Prostate gland (tissue), 2 donors: ENCODE data around the gene LBX2. TPM values are rescaled to one million over a fixed set of nuclear protein-coding genes. Genes with fewer than 3 reads are reported as not detected.

Experiments used
- DNase-seq: peaks from one replicate; pipeline ENCODE4 v3.0.0-alpha.2; 2019; ENCODE audit warnings: low spot score
- H3K27ac ChIP-seq, 2 donors: fragments of 200-600 bp; sonication (generic); 2 replicates each; pipeline ENCODE4 v1.5.1; 2017 to 2019
- H3K27me3 ChIP-seq: fragments of 200-600 bp; sonication (generic); replicated peaks from 2 replicates; pipeline ENCODE4 v1.5.1; 2019; ENCODE audit not compliant: insufficient read depth
- H3K36me3 ChIP-seq, 2 donors: fragments of 200-600 bp; sonication (generic); 1 replicate in 1 of 2; 2 replicates in 1 of 2; pipeline versions ENCODE4 v1.5.1 to v1.8.1; 2017 to 2019
- H3K4me1 ChIP-seq: fragments of 200-600 bp; sonication (generic); replicated peaks from 2 replicates; pipeline ENCODE4 v1.5.1; 2019
- H3K4me3 ChIP-seq, 2 donors: fragments of 200-600 bp; sonication (generic); 2 replicates each; pipeline ENCODE4 v1.5.1; 2017 to 2019
- H3K9me3 ChIP-seq: fragments of 200-600 bp; sonication (generic); 2 replicates; pipeline ENCODE4 v1.5.1; 2017
- POLR2A ChIP-seq: fragments of 450-650 bp; IDR thresholded peaks from one replicate; pipeline ENCODE4 v1.6.1; 2016; ENCODE audit warnings: antibody characterized with exemption, mild to moderate bottlenecking
- POLR2AphosphoS5 ChIP-seq: sonication (generic); formaldehyde crosslinking; IDR thresholded peaks from one replicate; pipeline ENCODE4 v1.6.1; 2017; ENCODE audit warnings: antibody characterized with exemption
- WGBS: methylation state at CpG from one replicate; pipeline ENCODE4 v1.1.5; 2018; 5-methylcytosine and 5-hydroxymethylcytosine counted together
- intact Hi-C: fragments of 100-400 bp; cut with DNase I; formaldehyde crosslinking; loops from one replicate; pipeline ENCODE4 v1.14.2; 2022
- total RNA-seq, 2 donors: library from RNA; depleted of rRNA; stranded (reverse); fragments of >200 nt; gene quantifications; one replicate each; pipeline ENCODE4 v1.1.0, GENCODE V29; 2016
- TF ChIP-seq, protein P1 (sequence below), 4 experiments: fragments of 200-600 bp in 2 of 4; fragments of 450-650 bp in 2 of 4; sonication (generic) in 2 of 4; IDR thresholded peaks; 1 replicate in 3 of 4; 2 replicates in 1 of 4; pipeline ENCODE4 v1.5.1; 2016 to 2019; ENCODE audit warnings: antibody characterized with exemption in 4 of 4, mild to moderate bottlenecking in 2 of 4, moderate library complexity in 2 of 4

The LBX2 gene
- total RNA-seq, 2 donors from 2014 or later: 1.2 TPM; not detected in 1

DNA sequence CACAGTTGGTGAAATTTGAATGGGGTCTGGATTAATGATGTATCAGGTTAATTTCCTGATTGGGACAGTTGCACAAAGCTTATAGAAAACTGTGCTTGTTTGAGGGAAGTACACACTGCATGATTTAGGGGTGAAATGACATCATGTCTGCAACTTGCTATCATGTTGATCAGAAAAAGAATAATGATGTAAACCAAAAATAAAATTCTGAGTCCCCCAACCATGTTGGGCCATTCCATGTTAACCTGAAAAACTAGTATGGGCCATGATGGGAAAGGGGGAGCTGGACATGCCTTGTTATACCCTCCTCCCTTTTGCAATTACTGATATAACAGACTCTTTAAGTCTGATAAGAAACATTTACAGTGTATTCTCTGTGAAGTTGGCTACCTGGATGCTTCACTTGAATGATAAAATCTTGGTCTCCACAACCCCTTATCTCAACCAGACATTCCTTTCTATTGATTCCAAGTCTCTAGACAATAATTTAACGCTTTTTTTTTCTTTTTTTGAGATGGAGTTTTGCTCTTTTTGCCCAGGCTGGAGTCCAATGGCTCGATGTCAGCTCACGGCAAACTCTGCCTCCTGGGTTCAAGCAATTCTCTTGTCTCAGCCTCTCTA, 48.7 kb downstream of the LBX2 start:
- Histone ChIP-seq H3K4me1 (peaks cover 2% of the 10 kb centered on the region), H3K27me3 (no peaks in the 10 kb centered on the region), H3K27ac (no peak overlapping the region), H3K36me3 (no peaks in the 10 kb centered on the region), H3K4me3 (no peak overlapping the region), H3K9me3 (no peaks in the 10 kb centered on the region)
- DNase-seq: no peak
- TF ChIP-seq POLR2A: no peak
- TF ChIP-seq, protein P1, sequence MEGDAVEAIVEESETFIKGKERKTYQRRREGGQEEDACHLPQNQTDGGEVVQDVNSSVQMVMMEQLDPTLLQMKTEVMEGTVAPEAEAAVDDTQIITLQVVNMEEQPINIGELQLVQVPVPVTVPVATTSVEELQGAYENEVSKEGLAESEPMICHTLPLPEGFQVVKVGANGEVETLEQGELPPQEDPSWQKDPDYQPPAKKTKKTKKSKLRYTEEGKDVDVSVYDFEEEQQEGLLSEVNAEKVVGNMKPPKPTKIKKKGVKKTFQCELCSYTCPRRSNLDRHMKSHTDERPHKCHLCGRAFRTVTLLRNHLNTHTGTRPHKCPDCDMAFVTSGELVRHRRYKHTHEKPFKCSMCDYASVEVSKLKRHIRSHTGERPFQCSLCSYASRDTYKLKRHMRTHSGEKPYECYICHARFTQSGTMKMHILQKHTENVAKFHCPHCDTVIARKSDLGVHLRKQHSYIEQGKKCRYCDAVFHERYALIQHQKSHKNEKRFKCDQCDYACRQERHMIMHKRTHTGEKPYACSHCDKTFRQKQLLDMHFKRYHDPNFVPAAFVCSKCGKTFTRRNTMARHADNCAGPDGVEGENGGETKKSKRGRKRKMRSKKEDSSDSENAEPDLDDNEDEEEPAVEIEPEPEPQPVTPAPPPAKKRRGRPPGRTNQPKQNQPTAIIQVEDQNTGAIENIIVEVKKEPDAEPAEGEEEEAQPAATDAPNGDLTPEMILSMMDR (IDR thresholded peaks at IDR 0.05): no peak
- no peak for TF ChIP-seq POLR2AphosphoS5
- WGBS: 65% methylated on average over 3 of the region's 3 CpGs
- intact Hi-C loops: no loop called here

DNA sequence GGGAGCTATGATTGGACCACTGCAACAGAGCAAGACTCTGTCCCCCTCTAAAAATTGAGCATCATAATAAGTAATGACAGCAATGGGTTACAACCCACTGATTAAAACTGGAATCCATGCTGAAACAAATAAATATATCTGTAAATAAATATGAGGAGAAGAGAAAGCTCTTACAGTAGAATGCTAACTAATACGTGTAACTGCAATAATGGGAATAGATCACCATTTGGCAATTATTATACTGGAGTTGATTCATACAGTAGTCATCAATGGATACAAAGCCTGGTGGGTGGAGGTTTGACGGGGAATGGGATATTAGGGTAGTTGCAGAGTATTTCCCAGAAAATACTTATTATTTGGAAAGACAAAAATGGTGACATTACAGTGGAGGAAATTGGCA, 50.6 kb downstream of the LBX2 start:
- no peaks in the 10 kb centered on the region for H3K36me3 ChIP-seq
- no peak for DNase-seq
- no peak overlapping the region for H3K4me3 ChIP-seq
- H3K4me1 ChIP-seq: no peaks in the 10 kb centered on the region
- H3K9me3 ChIP-seq: no peaks in the 10 kb centered on the region
- H3K27ac ChIP-seq: no peak overlapping the region
- intact Hi-C loops: no loop called here
- 81% methylated on average over 2 of the region's 2 CpGs for WGBS
- H3K27me3 ChIP-seq: no peaks in the 10 kb centered on the region
- TF ChIP-seq POLR2A (no peak), POLR2AphosphoS5 (no peak)
- TF ChIP-seq, protein P1 (IDR thresholded peaks at IDR 0.05): no peak

Other genes with a start within 250 kb of the LBX2 start
- gene SLC4A5, start 156.2 kb downstream of the LBX2 start, total RNA-seq: 10 to 100 TPM in 1 of 2 donors, 1 to 10 TPM in 1; 6.2 to 65.9 TPM
- 100 to 1,000 TPM in 1 of 2 donors, 10 to 100 TPM in 1; 93.9 to 294 TPM for gene DCTN1, start 119.3 kb downstream of the LBX2 start, total RNA-seq
- 1 to 10 TPM; 6.1 to 6.8 TPM for gene C2orf81, start 78.0 kb downstream of the LBX2 start, total RNA-seq
- gene WDR54, start 77.9 kb downstream of the LBX2 start, total RNA-seq: 10 to 100 TPM; 11.4 to 19.4 TPM
- 10 to 100 TPM; 24.5 to 26.0 TPM for gene RTKN, start 57.7 kb downstream of the LBX2 start, total RNA-seq
- gene INO80B, start 44.5 kb downstream of the LBX2 start, total RNA-seq: 10 to 100 TPM; 28.3 to 46.7 TPM
- 100 to 1,000 TPM in 1 of 2 donors, 10 to 100 TPM in 1; 73.3 to 158 TPM for gene WBP1, start 41.2 kb downstream of the LBX2 start, total RNA-seq
- gene MOGS, start 34.2 kb downstream of the LBX2 start, total RNA-seq: 10 to 100 TPM; 57.1 to 68.3 TPM
- 10 to 100 TPM; 28.2 to 63.3 TPM for gene MRPL53, start 26.9 kb downstream of the LBX2 start, total RNA-seq
- gene CCDC142, start 16.6 kb downstream of the LBX2 start, total RNA-seq: 10 to 100 TPM; 28.0 to 28.3 TPM
- 10 to 100 TPM; 24.0 to 27.6 TPM for gene TTC31, start 16.5 kb downstream of the LBX2 start, total RNA-seq
- 10 to 100 TPM; 13.6 to 14.7 TPM for gene PCGF1, start 8.1 kb upstream of the LBX2 start, total RNA-seq
- gene TLX2, start 14.8 kb upstream of the LBX2 start, total RNA-seq: under 1 TPM in 1 of 2 donors, not detected in 1; 0.97 TPM
- not detected for gene DQX1, start 26.6 kb upstream of the LBX2 start, total RNA-seq
- gene AUP1, start 30.1 kb upstream of the LBX2 start, total RNA-seq: 100 to 1,000 TPM; 101 to 124 TPM
- gene HTRA2, start 30.3 kb upstream of the LBX2 start, total RNA-seq: 10 to 100 TPM; 19.1 to 37.9 TPM
- 10 to 100 TPM in 1 of 2 donors, 1 to 10 TPM in 1; 1.3 to 10.7 TPM for gene LOXL3, start 54.3 kb upstream of the LBX2 start, total RNA-seq
- gene DOK1, start 55.1 kb upstream of the LBX2 start, total RNA-seq: 10 to 100 TPM in 1 of 2 donors, 1 to 10 TPM in 1; 4.5 to 18.9 TPM
- gene M1AP, start 148.7 kb upstream of the LBX2 start, total RNA-seq: 10 to 100 TPM in 1 of 2 donors, under 1 TPM in 1; 0.18 to 10.9 TPM
- gene SEMA4F, start 154.6 kb upstream of the LBX2 start, total RNA-seq: 10 to 100 TPM; 12.3 to 16.5 TPM